ENCODE data around the gene MEA1. TPM values are rescaled to one million over a fixed set of nuclear protein-coding genes. Genes with fewer than 3 reads are reported as not detected.

MEA1 gene
- total RNA-seq, 4 donors from 2014 or later, result 21.7 to 54.2 (median 37.3) TPM

GRCh38 chr6:43014434-43014909 is 726 bp upstream of the MEA1 start:
- no peaks in the 10 kb centered on the region for H3K27me3 ChIP-seq
- H3K4me3 ChIP-seq, result peak overlapping the region; percentile 60 to 94 (median 62)
- peaks cover 26 to 43% (median 34%) of the 10 kb centered on the region in 4 donors for H3K4me1 ChIP-seq
- intact Hi-C loops (cut with DNase I; ENCODE audit: low total_unique reads), result no loop called here
- peaks cover 0 to 7% (median 2%) of the 10 kb centered on the region in 4 donors for H3K36me3 ChIP-seq
- in situ Hi-C loops (cut with MboI; ENCODE audit: low pct_ligation_motif_present in 1 of 4, low pct_unique_long_range_greater_than_20kb in 1 of 4, low sequenced_read_pairs in 3 of 4), result no loop called here
- TF ChIP-seq POLR2A (IDR thresholded peaks at IDR 0.05), result no peak
- TF ChIP-seq POLR2AphosphoS5 (IDR thresholded peaks at IDR 0.05), result no peak
- TF ChIP-seq CTCF (IDR thresholded peaks at IDR 0.05), result no peak
- no peak for TF ChIP-seq EP300 (IDR thresholded peaks at IDR 0.05; ENCODE audit: low read depth)
- H3K27ac ChIP-seq, result peak overlapping the region; percentile 76 to 89 (median 83)
- 0 to 1% methylated on average over 7 of the region's 7 CpGs for whole genome bisulfite sequencing, 2 donors (ENCODE audit: low coverage in 1 of 2)
- no peaks in the 10 kb centered on the region for H3K9me3 ChIP-seq
- DNase-seq, result no peak

GRCh38 chr6:43013097-43013842 is 476 bp downstream of the MEA1 start:
- TF ChIP-seq POLR2A (IDR thresholded peaks at IDR 0.05) (no peak), EP300 (IDR thresholded peaks at IDR 0.05; ENCODE audit: low read depth) (no peak), CTCF (IDR thresholded peaks at IDR 0.05) (no peak), POLR2AphosphoS5 (IDR thresholded peaks at IDR 0.05) (no peak)
- no peaks in the 10 kb centered on the region for H3K9me3 ChIP-seq
- H3K4me3 ChIP-seq, result peak overlapping the region; percentile 34 to 94 (median 62)
- in situ Hi-C loops (cut with MboI; ENCODE audit: low pct_ligation_motif_present in 1 of 4, low pct_unique_long_range_greater_than_20kb in 1 of 4, low sequenced_read_pairs in 3 of 4), result no loop called here
- H3K4me1 ChIP-seq, result peaks cover 26 to 43% (median 34%) of the 10 kb centered on the region in 4 donors
- DNase-seq, result no peak
- 2 to 15% methylated on average over 4 to 25 of the region's 25 CpGs for WGBS, 2 donors (ENCODE audit: low coverage in 1 of 2)
- H3K27me3 ChIP-seq, result no peaks in the 10 kb centered on the region
- H3K36me3 ChIP-seq, result peaks cover 0 to 3% (median 1%) of the 10 kb centered on the region in 4 donors
- H3K27ac ChIP-seq, result peak overlapping the region; percentile 76 to 92 (median 85)
- intact Hi-C loops (cut with DNase I; ENCODE audit: low total_unique reads), result no loop called here

- Histone ChIP-seq H3K9me3 (no peaks in the 10 kb centered on the region), H3K36me3 (peaks cover 0 to 7% (median 2%) of the 10 kb centered on the region in 4 donors), H3K4me3 (no peak overlapping the region), H3K27me3 (no peaks in the 10 kb centered on the region), H3K27ac (peak overlapping the region in 1 of 4 donors; percentile 84), H3K4me1 (peaks cover 26 to 43% (median 34%) of the 10 kb centered on the region in 4 donors)
- in situ Hi-C loops (cut with MboI; ENCODE audit: low pct_ligation_motif_present in 1 of 4, low pct_unique_long_range_greater_than_20kb in 1 of 4, low sequenced_read_pairs in 3 of 4), result no loop called here
- no peak for DNase-seq
- no peak for TF ChIP-seq POLR2A (IDR thresholded peaks at IDR 0.05)
- 92% methylated on average over 6 of the region's 6 CpGs; no CpG with 5 or more reads in 1 of the 2 donors for WGBS, 2 donors (ENCODE audit: low coverage in 1 of 2)
- intact Hi-C loops (cut with DNase I; ENCODE audit: low total_unique reads), result no loop called here
Observed at GRCh38 chr6:43012364-43012763, 1.4 kb downstream of the MEA1 start.

GRCh38 chr6:43011207-43011606 is 2.5 kb downstream of the MEA1 start:
- peaks cover 0 to 8% (median 3%) of the 10 kb centered on the region in 4 donors for H3K36me3 ChIP-seq
- no peak for TF ChIP-seq EP300 (IDR thresholded peaks at IDR 0.05; ENCODE audit: low read depth)
- TF ChIP-seq POLR2AphosphoS5 (IDR thresholded peaks at IDR 0.05), result no peak
- TF ChIP-seq POLR2A (IDR thresholded peaks at IDR 0.05), result no peak
- TF ChIP-seq CTCF (IDR thresholded peaks at IDR 0.05), result no peak
- H3K27ac ChIP-seq, result no peak overlapping the region
- intact Hi-C loops (cut with DNase I; ENCODE audit: low total_unique reads) (no loop called here), in situ Hi-C loops (cut with MboI; ENCODE audit: low pct_ligation_motif_present in 1 of 4, low pct_unique_long_range_greater_than_20kb in 1 of 4, low sequenced_read_pairs in 3 of 4) (no loop called here)
- DNase-seq, result no peak
- WGBS, 2 donors (ENCODE audit: low coverage in 1 of 2), result 81 to 91% methylated on average over 5 to 6 of the region's 6 CpGs
- H3K27me3 ChIP-seq, result no peaks in the 10 kb centered on the region
- peaks cover 19 to 35% (median 26%) of the 10 kb centered on the region in 4 donors for H3K4me1 ChIP-seq
- H3K4me3 ChIP-seq, result no peak overlapping the region
- no peaks in the 10 kb centered on the region for H3K9me3 ChIP-seq

Data from transverse colon (tissue), 4 donors.